ENCODE measurements around the gene DRD3. TPM values are rescaled to one million over a fixed set of nuclear protein-coding genes. Genes with fewer than 3 reads are reported as not detected.

DRD3 gene
- total RNA-seq, 4 donors from 2014 or later, result not detected

DNA sequence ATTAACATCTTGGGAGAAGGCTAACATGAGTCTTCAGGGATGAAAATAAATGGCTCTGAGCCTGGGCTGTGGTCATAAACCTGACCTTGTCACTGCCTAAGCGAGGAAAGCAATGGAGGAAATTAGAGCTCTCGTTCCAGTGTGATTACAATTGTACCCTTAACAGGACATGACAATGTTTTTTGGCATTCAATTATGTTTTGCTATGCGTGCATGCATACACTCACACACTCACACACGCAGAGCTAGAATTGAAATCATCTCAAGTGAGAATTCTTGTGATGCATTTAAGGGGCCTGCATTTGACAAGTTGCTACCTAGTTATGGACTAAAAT is 34.4 kb upstream of the DRD3 start:
- TF ChIP-seq, protein P1, sequence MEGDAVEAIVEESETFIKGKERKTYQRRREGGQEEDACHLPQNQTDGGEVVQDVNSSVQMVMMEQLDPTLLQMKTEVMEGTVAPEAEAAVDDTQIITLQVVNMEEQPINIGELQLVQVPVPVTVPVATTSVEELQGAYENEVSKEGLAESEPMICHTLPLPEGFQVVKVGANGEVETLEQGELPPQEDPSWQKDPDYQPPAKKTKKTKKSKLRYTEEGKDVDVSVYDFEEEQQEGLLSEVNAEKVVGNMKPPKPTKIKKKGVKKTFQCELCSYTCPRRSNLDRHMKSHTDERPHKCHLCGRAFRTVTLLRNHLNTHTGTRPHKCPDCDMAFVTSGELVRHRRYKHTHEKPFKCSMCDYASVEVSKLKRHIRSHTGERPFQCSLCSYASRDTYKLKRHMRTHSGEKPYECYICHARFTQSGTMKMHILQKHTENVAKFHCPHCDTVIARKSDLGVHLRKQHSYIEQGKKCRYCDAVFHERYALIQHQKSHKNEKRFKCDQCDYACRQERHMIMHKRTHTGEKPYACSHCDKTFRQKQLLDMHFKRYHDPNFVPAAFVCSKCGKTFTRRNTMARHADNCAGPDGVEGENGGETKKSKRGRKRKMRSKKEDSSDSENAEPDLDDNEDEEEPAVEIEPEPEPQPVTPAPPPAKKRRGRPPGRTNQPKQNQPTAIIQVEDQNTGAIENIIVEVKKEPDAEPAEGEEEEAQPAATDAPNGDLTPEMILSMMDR (IDR thresholded peaks at IDR 0.05; ENCODE audit: low read depth), result no peak

DNA sequence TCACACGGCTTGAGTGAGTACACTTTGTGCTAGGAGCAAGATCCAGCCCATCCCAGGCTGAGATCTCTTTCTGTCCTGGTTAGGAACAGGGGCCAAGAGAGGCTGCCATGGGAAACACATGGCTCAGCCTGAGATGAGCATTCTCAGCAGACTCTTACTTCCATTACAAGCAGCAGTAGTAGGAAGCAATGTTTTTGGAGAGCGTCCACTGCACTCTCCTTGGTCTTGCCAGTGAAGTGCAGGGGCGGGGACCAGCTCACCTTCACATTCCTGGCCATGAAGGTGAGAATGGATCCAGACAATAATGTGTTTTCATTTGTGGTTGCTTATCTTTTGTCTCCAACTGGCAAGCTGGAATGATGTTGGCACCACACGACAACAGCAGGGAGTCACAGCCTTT is 33.8 kb upstream of the DRD3 start:
- TF ChIP-seq, protein P1 (IDR thresholded peaks at IDR 0.05; ENCODE audit: low read depth), result no peak

DNA sequence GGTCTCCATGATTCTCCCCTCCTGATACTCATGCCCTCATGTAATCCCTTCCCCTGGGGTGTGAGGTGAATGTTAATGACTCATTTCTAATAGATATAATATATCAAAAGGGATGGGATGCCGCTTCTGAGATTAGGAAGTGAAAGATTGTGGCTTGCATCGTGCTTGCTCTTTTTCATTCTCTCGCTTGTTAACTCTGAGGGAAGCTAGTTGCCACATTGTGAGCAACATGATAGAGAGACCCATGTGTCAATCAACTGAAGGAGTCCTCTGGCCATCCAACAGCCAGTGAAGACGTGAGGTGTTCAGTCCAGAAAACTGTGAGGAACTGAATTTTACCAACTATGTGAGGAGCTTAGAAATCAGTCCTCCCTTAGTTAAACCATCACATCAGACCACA is 28.9 kb upstream of the DRD3 start:
- TF ChIP-seq, protein P1 (IDR thresholded peaks at IDR 0.05; ENCODE audit: low read depth), result no peak

DNA sequence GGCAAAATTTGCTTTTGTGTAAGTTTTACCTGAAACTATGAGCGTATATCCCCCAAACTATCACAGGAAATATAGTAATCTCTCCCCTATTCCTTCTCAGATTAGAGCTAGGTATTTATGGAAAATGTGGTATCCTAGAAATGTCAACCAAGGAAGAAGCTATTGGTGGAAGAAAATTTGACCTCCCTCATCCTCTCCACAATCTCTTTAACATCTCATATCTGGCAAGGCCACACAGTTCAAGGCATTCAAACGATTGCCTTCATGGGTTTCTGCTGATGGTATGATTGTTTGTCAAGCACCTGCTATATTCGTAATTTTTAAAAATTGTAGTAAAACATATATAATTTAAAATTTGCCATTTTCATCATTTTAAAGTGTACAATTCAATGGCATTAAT is 27.5 kb upstream of the DRD3 start:
- TF ChIP-seq, protein P1 (IDR thresholded peaks at IDR 0.05; ENCODE audit: low read depth), result no peak

DNA sequence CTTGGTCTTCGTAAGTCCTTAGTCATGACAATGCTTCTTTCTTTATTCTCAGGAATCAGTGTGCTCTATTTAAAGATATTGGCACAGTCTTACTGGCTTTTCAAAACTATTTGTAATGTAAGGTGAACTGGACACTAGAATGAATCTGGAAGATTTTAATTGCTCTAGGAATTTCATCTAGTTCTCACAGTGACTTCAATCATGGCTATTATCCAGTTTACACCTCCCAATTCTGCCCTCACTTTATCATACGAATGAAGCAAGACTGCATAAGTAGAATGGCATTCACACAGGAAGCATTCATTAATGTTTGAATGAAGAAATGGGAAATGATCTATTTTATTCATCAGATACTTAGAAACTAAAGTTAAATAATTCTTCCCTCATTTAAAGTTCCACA is 26.7 kb upstream of the DRD3 start:
- TF ChIP-seq, protein P1 (IDR thresholded peaks at IDR 0.05; ENCODE audit: low read depth), result no peak

DNA sequence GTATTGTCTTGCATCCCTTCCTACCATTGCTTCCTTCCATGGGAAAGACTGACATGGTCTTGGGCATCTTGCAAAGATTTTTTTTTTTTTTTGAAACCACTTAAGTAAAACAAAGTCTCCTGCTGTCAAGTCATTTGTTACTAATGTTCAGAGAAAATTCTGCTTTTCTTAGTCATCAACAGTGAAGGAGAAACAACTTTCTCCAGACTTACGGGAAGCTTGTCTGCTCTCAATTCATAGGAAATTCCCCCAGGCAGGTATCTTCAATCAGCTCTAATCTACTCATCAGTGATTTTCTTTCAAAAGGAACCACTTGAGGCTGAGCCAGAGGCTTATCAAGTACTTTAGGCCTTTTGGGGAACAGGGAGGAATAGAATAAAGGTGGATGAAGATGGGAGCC is 15.9 kb upstream of the DRD3 start:
- TF ChIP-seq, protein P1 (IDR thresholded peaks at IDR 0.05; ENCODE audit: low read depth), result no peak

DNA sequence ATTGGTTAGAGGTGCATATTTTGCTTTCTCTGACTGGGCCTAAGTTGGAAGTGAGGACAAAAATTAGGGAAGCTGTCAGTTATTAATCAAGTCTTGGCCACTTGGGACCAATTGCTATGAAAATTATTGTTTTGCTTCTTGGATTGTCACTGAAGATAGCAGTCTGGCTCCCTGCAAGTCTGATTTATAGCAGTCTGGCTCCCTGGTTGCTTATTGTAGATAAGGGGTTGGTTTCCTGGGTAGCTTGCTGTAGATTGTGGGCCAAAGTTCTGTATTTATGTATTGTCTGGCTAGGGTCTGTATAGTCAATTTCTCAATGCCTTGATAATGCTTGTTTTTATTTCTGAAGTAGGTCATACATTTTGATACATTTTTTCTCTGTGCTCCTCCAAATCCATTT is 13.3 kb upstream of the DRD3 start:
- TF ChIP-seq, protein P1 (IDR thresholded peaks at IDR 0.05; ENCODE audit: low read depth), result no peak

DNA sequence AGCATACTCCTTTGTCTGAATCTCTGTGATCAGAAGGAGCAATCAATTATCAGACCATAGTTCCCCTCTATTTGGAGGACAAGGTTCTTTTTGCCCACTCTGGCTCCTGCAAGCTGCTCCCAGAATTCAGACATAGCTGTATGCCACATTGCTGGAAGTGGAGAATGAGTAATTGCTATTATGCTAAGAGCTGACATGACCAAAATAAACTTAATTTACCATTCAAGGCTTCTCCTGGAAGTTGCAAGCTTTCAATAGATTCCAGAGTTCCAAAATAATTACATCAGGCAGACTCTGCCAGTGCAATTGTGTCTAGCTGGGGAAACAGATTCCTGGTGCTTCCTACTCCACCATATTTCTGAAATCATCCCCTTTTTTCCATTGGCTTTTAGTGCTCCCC is 7.6 kb upstream of the DRD3 start:
- TF ChIP-seq, protein P1 (IDR thresholded peaks at IDR 0.05; ENCODE audit: low read depth), result no peak

Measured in subcutaneous adipose tissue (tissue), 4 donors.